ENCODE data around the gene DDX19B.
"Not testable (repeated sequence)": the region's sequence is repeated elsewhere in the genome, so short reads cannot be mapped to it uniquely, and the experiment has no call there.

The DDX19B gene

DNA sequence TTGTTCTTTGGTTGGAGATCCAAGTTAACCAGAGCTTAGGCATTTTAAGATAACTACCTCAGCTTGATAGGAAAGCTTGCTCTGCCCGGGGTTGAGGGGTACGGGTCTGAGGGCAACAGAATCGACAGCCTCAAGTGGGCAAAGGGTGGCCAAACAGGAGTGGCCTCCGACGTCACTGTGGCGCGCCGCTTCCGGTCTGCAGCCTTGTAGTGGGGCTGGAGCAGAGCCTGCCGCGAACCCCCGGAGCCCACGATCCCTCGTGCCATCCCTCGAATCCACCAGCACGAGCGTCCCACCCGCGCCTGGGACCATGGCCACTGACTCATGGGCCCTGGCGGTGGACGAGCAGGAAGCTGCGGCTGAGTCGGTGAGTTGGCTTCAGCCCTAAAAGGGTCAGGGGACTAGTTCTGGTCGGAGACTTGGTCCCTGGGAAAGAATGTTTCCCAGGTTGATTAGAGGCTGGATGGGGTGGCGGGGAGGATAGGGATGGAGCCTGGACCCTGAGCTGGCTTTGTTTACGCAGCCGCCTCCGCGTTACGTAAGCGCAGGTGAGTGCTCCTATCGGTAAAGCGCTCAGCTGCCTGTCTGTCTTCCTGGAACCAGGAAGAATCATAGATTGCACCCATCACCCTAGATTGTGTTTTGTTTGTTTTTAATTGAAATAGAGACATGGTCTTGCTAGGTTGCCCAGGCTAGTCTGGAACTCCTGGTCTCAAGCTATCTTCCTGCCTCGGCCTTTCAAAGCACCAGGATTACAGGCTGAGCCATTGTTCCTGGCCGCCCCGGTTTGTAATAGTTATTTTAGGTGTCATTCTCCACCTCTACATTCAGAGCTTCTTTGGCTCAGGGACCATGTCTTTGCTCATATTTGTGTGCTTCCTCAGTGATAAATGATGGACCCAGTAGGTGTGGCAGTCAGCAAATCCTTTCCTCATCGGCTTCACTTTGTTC is at the start of gene DDX19B:
Gene DDX19B, plus strand, starts transcription at position 199 of the 951 bp plus-strand sequence. Its CDS starts 112 bp downstream, at position 311.
- peak; percentile 33 to 73 for DNase-seq

DNA sequence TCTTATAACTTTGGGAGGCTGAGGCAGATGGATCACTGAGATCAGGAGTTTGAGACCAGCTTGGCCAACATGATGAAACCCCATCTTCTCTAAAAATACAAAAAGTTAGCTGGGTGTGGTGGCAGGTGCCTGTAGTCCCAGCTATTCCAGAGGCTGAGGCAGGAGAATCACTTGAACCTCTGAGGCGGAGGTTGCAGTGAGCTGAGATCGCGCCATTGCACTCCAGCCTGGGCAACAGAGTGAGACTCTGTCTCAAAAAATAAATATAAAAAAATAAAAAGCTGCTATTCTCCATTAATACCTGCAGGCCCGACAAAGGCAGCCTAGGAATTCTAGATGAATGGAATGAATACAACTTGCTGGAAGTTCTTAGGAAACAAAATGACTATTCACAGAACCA is 49.3 kb upstream of the DDX19B start:
- DNase-seq, result not testable (repeated sequence)

DNA sequence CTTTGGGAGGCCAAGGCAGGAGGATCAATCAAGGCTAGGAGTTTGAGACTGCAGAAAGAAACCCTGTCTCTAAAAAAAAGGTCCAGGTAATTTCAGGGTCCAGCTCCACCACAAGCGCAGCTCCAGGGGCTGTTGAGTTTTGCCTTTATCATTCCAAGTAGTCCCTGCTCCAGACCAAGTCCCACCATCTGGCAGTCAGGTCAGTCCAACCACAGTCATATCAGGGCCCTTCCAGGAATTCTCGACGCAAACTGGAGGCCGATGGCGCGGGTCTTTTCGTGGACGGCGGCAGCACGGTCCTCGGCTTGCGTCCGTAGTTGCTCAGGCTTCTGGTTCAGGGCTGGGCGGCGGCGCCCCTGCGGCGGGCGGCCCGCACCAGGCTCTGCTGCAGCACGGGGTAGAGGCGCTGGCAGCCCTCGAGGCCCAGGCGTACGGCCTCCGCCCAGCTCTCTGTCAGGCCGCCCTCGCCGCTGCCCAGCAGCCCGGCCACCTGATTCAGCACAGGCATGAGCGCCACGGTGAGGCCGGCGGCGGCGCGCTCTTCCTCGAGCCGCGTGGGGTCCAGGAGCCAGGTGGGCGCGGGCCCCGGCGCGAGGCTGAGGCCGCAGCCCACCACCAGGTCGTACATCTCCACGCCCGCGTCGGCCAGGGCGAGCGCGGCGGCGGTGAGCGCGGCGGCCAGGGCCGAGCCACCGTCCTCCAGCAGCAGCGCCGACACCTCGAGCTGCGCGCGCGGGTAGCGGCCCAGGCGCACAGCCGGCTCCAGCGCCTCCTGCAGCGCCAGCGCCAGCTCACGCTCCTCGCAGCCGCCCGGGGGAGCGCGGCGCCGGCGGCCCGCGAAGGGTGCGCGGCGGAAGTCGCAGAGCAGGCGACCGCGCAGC is 48.0 kb upstream of the DDX19B start:
- peak in 1 of 2 experiments; percentile 45 for DNase-seq

DNA sequence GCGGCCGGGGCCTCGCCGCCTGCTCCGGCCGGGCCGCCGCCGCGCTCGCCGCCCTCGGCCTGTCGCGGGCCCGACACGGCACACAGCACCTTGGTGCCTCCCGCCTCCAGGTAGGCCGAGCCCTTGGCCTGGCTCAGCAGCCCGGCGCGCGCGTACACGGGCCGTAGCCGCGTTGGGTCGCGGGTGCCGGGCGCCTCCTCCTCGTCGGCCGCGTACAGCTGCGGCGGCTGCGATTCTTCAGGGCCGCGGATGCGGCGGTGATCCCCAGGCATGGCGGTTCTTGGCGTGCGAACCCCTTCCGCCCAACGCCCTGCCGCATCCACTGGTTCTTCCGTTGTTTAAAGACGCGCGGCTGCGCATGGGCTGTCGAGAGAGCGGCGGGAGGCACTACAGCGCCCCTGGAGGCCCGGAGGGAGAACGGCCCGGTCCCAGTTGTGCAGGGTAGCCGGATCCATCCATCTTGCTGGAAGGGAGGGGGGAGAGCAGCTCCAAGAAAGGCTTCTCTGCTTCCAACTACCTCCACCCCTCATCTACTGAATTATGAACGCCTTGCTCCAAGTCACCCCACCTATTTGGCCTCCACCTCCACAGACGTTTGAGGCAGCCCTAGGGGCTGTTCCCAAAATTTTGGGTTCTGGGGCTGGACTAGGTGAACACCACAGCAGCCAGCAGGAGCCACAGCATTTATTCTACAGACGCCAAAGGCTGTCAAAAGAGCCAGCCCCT is 47.2 kb upstream of the DDX19B start, which contains the start of gene EXOSC6:
Gene EXOSC6, minus strand, starts transcription at position 312 of the 726 bp plus-strand sequence. Its CDS starts 40 bp downstream, at position 272.
- peak; percentile 72 to 93 for DNase-seq

DNA sequence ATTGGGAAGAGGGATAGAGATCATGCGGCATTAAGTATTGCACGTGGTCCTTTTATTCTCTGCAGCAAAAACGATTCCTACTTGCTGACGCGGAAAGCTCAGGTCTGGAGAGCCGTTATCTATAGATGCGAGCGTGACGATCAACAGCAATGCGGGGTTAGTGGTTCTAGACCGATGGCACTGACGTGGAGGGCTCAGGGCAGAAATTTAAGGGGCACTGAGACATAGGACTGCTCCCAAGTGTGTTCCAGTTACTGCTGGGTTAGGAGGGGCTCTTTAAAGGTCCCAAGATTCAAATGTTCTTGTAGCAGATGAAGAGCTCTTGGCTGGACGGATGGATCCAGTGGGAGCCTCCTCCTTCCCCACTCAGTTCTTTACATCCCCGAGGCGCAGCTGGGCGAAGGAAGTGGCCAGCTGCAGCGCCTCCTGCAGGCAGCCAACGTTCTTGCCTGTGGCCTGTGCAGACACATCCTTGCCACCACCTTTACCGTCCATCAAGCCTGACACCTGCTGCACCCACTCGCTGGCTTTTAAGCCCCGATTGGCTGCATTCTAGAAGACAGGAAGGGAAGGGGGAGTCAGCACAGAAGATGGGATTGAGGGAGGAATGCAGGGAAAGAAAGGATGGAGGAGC is 46.5 kb upstream of the DDX19B start:
- peak in 1 of 2 experiments; percentile 24 for DNase-seq

DNA sequence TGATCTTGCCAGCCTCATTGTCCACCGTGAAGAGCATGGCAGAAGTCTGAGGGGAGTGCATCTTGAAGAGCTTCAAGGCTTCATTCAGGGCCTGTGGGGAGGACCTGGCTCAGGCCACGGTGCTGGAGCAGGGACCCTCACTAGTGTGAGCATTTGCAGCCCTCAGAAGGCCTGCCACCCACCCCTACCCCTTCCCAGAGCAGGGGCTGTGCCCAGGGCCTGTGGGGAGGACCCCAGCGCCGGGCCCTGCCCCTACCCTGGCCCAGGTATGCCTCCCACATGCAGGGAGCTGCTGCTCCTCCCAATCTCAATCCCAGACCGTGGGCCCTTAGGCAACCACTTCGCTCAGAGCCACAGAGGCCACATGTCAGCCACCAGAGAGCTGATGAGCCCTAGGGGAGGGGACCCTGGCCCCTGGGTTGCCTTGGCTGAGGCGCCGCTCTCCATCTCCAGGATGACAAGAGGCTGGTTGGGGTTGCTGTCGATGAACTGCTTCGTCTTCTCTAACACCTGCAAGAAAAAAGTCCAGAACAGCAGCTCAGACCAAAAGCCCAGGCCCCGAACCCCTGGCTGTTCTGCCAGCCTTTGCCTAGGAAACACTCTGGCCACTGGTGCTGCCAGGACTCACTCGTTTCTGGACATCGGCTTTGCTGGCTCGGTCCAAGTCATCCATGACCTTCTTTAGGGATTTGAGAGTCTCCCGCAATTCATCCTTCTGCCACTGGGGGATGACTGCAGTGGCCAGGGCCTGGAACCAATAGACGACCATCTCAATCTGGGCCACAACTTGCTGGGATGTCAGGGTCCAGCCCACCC is 45.5 kb upstream of the DDX19B start:
- peak in 1 of 2 experiments; percentile 42 for DNase-seq

DNA sequence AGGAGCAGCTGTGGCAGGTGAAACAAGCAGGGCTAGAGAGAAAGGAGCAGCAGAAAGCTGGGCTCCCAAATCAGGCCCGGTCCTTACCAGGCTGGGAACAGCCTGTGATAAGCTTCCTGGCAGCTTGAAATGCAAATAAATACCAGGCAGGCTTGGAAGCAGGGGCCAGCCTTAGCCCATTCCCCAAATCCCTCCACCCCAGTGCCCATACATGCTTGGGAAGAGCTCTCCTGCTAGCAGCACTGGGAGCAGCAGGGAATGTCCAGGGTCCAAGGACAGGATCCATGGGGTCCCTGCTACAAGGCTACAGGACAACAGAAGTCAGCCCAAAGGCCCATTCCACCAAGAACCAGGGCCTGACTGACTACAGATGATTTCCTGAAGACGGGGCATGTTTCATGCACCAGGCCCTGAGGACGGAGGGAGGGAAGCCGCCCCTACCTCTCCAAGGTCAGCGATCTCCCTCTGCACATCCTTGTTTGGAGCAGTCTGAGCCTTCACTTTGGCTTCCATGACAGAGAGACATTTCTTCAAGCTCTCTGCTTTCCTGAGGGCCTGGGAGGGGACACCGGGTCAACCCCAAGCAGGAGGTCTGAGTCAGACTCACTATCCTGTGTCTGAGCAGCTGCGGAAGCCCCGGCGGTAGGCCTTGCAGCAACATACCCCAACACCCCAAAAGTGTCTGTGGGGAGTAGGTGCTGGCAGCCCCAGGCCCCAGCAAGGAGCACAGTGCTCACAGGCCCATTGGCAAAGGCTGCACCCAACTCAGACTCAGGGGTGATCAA is 44.6 kb upstream of the DDX19B start:
- peak in 1 of 2 experiments; percentile 19 for DNase-seq

DNA sequence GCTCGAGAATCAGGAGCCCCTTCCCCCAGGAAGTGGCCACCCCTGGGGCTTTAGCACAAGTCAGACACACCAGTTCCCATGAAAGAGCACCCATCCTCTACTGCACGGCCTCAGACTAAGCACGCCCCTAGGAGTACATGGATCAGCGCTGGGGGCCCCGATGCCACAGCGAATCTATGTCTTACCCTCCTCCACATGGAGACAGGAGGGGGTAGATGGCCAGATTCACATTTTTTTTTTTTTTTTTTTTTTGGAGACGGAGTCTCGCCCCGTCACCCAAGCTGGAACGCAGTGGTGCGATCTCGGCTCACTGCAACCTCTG is 44.1 kb upstream of the DDX19B start:
- no peak for DNase-seq

DNA sequence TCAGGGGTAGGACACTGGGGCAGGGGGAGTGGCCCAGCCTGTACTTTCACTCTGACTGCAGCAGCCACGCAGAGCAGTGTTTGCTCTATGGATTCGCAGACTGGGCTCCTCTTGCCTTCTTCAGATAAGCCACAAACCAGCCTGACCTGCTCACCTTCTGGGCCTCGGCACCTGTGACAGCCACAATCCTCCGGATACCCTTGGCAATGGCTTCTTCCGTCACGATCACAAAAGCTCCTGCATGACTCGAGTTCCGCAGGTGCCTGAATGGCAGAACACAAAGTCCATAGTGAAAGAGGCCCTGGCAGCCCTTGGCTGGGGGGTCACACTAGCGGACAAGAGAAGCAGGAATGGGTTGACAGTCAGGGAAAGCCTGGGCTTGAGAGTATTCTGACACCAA is 43.4 kb upstream of the DDX19B start:
- DNase-seq, result no peak

DNA sequence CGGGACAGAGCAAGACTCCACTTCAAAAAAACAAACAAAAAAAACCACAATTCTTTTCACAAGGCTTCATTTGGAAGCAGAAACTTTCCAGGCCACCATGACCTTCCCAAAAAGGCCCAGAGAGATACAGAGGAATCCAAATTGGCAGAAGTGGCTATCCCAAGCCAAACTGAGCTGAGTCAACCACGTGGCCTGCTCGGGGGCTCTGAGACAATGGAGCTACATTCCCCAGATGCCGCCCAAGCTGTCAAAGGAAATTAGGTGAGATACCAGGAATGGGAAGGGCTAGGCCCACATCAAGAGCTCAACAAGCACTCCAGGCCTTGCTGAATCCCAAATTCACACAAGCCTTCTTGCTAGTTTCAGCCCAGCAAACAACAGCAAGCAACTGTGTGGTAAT is 41.6 kb upstream of the DDX19B start:
- no peak for DNase-seq

DNA sequence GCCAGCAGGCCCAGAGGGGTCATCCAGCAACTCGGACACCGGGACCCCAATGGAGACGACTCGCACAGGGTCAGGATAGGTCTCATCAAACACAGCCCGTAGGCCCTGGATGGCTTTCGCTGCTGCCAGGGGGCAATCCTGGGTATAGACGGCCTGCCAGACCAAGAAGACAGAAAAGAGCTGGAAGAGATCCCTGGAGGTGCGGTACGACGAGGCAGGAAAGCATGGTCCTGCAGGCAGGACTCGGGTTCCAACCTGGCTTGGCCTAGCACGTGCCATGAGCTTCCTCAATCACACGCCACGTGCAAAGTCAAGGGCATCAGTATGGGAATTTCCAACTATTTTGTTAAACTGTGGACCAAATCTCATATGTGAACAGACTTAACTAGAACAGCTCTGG is 40.9 kb upstream of the DDX19B start:
- DNase-seq, result no peak

DNA sequence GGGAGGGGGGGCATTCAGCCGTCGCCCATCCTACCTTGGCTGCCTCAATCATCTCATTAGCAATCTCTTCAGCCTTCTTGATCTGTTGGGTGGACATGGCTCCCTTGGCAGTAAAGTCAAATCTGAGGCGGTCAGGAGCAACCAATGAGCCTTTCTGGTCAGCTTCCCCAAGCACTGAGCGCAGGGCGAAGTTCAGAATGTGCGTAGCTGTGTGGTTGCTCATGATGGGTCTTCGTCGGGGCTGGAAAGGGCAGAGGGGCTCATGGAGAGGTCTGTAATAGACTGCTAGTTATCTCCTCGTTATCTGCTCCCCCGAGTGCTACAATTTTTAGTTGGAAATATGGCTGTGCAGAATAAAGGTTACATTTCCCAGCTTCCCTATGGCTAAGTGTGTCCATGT is 40.0 kb upstream of the DDX19B start:
- DNase-seq, result no peak

DNA sequence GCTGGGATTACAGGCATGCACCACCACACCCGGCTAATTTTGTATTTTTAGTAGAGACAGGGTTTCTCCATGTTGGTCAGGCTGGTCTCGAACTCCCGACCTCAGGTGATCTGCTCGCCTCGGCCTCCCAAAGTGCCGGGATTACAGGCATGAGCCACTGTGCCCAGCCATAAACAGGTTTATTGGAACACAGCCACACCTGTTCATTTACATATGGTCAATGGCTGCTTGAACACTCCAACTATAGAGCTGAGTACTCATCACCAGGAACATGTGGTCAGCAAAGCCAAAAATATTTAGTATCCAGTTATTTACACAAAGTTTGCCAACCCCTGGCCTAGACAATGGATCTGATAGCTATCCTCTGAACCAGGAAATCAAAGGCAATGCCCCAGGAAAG is 39.1 kb upstream of the DDX19B start:
- peak in 1 of 2 experiments; percentile 5 for DNase-seq

DNA sequence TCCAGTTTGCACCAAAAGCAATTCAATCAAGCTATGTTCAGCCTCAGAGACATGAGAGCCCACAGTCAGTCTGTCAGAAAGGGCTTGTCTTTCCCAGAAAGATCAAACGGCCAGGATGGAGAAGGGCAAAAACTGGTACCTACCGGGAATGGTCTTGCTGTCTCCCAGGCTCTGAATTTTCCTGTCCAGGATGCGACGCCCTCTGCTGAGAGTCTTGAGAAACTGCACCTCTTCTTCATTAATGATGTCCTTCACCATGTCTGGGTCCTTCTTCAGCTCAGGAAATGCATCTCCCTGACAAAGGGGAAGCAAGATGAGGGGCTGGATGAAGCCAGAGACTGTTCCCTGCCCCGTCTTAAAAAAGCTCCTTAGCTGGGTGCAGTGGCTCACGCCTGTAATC is 31.5 kb upstream of the DDX19B start:
- DNase-seq, result peak in 1 of 2 experiments; percentile 40

DNA sequence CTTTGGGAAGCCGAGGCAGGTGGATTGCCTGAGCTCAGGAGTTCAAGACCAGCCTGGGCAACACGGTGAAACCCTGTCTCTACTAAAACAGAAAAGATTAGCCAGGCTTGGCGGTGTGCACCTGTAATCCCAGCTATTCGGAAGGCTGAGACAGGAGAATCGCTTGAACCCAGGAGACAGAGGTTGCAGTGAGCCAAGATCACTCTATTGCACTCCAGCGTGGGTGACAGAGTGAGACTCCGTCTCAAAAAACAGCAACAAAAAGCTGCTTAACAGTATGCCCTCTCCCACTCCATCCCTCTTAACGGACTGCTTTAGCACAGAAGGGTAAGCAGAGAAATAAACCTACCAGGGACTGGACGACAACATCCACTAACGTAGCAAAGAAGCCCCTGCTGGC is 31.1 kb upstream of the DDX19B start:
- not testable (repeated sequence) for DNase-seq

DNA sequence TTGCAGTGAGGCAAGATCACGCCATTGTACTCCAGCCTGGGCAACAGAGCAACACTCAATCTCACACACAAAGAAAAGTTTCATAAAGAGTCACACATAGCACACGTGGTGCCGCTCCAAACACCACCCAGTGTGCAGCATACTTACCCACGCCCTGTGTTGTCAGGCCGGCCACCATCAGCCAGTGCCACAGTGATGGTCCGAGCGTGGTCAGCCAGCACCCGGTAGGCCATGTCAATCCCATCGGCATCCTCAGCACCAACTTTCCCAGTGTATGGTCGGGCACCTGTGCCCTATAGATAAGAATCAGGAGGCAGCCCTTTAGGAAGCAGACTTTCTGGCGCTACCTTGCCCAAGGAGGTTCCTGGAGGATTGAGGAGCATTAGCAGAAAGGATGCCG is 29.5 kb upstream of the DDX19B start:
- DNase-seq, result no peak

DNA sequence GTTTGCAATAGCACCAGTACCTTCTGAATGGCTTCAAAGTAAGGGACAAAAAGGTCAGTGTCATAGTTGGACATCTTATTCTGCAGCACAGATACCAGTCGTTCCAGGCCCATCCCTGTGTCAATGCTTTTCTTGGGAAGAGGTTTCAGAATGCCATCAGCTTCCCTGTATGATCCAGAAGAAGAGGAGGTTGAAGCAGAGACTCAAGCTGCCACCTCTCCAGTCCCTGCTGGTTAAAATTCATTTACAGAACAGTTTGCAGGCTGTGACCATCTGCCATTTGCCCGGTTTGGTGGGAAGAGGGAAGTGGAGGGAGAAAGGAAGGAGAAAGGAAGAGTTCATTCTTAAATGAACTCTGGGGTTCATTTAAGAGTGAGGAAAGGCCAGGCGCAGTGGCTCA is 28.8 kb upstream of the DDX19B start:
- no peak for DNase-seq

DNA sequence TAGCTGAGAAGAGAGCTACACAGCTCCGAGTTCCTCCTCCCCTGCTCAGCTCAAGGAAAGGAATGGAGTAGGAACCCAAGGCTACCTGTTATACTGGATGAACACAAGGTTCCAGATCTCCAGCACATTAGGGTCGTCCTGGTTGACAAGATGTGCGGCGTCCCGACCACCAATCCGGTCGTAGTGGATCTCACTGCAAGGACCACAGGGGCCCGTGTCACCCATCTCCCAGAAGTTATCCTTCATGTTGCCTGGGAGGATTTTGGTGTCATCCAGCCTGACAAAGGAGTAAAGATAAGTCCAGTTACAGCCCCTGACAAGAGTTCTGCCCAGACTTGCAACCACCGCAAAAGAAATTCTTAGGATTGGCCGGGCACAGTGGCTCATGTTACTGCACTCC is 27.3 kb upstream of the DDX19B start:
- DNase-seq, result no peak

DNA sequence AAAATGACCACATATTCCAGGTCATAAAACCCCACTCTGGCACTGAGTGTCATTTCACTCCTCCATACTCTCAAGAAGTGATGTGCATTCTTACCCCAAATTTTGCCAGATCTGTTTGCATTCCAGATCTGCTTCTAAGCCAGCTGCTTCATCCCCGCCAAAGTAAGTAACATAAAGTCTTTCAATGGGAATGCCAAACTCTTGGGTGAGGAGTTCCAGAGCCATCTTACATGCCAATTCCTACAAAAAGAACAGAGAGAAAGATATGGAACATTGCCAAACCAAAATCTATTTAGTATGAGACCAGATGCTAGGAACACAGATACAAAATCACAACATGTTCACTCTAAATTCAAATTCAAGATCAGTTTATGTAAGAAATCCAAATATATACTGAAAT is 22.6 kb upstream of the DDX19B start:
- no peak for DNase-seq

DNA sequence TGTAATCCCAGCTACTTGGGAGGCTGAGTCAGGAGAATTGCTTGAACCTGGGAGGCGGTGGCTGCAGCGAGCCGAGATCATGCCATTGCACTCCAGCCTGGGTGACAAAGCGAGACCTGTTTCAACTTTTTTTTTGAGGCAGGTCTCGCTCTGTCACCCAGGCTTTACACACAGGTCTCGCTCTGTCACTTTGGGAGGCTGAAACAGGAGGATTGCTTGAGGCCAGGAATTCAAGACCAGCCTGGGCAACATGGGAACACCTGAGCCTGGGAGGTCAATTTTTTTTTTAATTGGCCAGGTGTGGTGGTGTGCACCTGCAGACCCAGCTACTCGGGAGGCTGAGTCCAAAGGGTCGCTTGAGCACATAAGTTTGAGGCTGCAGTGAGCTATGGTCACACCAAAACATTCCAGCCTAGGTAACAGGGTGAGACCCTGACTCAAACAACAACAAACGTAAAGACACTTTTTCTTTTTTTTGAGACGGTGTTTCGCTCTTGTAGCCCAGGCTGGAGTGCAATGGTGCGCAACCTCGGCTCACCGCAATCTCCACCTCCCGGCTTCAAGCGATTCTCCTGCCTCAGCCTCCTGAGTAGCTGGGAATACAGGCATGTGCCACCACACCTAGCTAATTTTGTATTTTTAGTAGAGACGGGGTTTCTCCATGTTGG is 11.5 kb upstream of the DDX19B start:
- peak in 1 of 2 experiments; percentile 3 for DNase-seq
